Lung (tissue), 12 donors: Measurements from ENCODE around the gene JRKL. TPM values are rescaled to one million over a fixed set of nuclear protein-coding genes. Genes with fewer than 3 reads are reported as not detected.

Source experiments
- ATAC-seq: fragments of 200-7000 bp; cut with Tn5 transposase; one replicate; pipeline ENCODE4 v1.9.1; 2020; ENCODE audit warnings: moderate number of reproducible peaks; ENCODE audit not compliant: insufficient read depth, low FRiP score
- DNase-seq, 3 donors: peaks; one replicate each; pipeline ENCODE4 v3.0.0-alpha.2; 2013 to 2017
- H3K27ac ChIP-seq, 2 donors: one replicate each; pipeline ENCODE4 v1.5.1; 2013; ENCODE audit warnings: mild to moderate bottlenecking in 2 of 2, moderate library complexity in 2 of 2, control low read depth in 1 of 2, inconsistent platforms in 1 of 2, low read depth in 1 of 2, low read length in 1 of 2
- H3K27me3 ChIP-seq, 3 donors: one replicate each; pipeline ENCODE4 v1.5.1; 2013; ENCODE audit warnings: low read length in 2 of 3; ENCODE audit not compliant: control insufficient read depth in 3 of 3, insufficient read depth in 3 of 3
- H3K36me3 ChIP-seq, 4 donors: one replicate each; pipeline ENCODE4 v1.5.1; 2013; ENCODE audit warnings: low read length in 4 of 4, mild to moderate bottlenecking in 1 of 4, moderate library complexity in 1 of 4; ENCODE audit not compliant: control insufficient read depth in 4 of 4, insufficient read depth in 4 of 4
- H3K4me1 ChIP-seq, 5 donors: one replicate each; pipeline ENCODE4 v1.5.1; 2013; ENCODE audit warnings: low read length in 5 of 5, mild to moderate bottlenecking in 2 of 5, moderate library complexity in 1 of 5; ENCODE audit not compliant: control insufficient read depth in 5 of 5, insufficient read depth in 5 of 5
- H3K4me3 ChIP-seq: one replicate; pipeline ENCODE4 v1.5.1; 2013; ENCODE audit warnings: mild to moderate bottlenecking, control low read depth, moderate library complexity
- H3K9ac ChIP-seq, 2 donors: one replicate each; pipeline ENCODE4 v1.5.1; 2013; ENCODE audit warnings: low read length in 2 of 2, control low read depth in 1 of 2; ENCODE audit not compliant: insufficient read depth in 1 of 2
- H3K9me3 ChIP-seq, 4 donors: one replicate each; pipeline ENCODE4 v1.5.1; 2013; ENCODE audit warnings: low read length in 3 of 4, mild to moderate bottlenecking in 1 of 4, moderate library complexity in 1 of 4; ENCODE audit not compliant: control insufficient read depth in 4 of 4, insufficient read depth in 3 of 4
- CTCF ChIP-seq: IDR thresholded peaks from 2 replicates; pipeline ENCODE4 v1.5.1; 2012; ENCODE audit warnings: mild to moderate bottlenecking; ENCODE audit errors: control extremely low read depth, extremely low read depth
- WGBS, 2 donors: extraction: QIAGEN DNeasy Blood & Tissue Kit; methylation state at CpG; one replicate each; pipeline ENCODE4 v1.1.7; 2013; 5-methylcytosine and 5-hydroxymethylcytosine counted together
- polyA plus RNA-seq, 2 donors: library from polyadenylated mRNA; stranded (reverse); fragments of 200-250 nt; gene quantifications; one replicate each; pipeline ENCODE4 v1.2.1, GENCODE V29; 2013
- total RNA-seq, 2 donors: library from RNA; depleted of rRNA in 1 of 2; stranded (reverse); fragments of >200 nt in 1 of 2; gene quantifications; one replicate each; pipeline ENCODE4 v1.2.1, GENCODE V29; 2014 to 2021
- donor health status: control.
- donor health status: control.
- donor health status: Bipolar disorder and iron deficiency.
- donor health status: healthy.
- donor health status: DM: yes; HTN: yes; CAD: no.

The JRKL gene
- total and polyA plus RNA-seq, 4 donors = 5.1 to 20.2 (median 8.0) TPM

- DNase-seq (no peak), ATAC-seq (no peak)
- Histone ChIP-seq H3K9ac (no peak overlapping the region), H3K27me3 (no peaks in the 10 kb centered on the region), H3K36me3 (peaks cover 2 to 16% (median 8%) of the 10 kb centered on the region in 4 donors), H3K27ac (no peak overlapping the region), H3K4me3 (no peak overlapping the region), H3K9me3 (no peaks in the 10 kb centered on the region), H3K4me1 (peaks cover 0 to 14% (median 0%) of the 10 kb centered on the region in 5 donors)
- no peak for TF ChIP-seq CTCF
- WGBS, 2 donors = 63 to 72% methylated on average over 3 of the region's 3 CpGs
Measured at GRCh38 chr11:96384156-96384555, 5.7 kb upstream of the JRKL start.

GRCh38 chr11:96385187-96385586 is 4.6 kb upstream of the JRKL start:
- ATAC-seq (no peak), DNase-seq (no peak)
- TF ChIP-seq CTCF = no peak
- Histone ChIP-seq H3K4me3 (no peak overlapping the region), H3K9ac (no peak overlapping the region), H3K4me1 (peaks cover 0 to 14% (median 0%) of the 10 kb centered on the region in 5 donors), H3K36me3 (peaks cover 2 to 11% (median 8%) of the 10 kb centered on the region in 4 donors), H3K9me3 (no peaks in the 10 kb centered on the region), H3K27ac (no peak overlapping the region), H3K27me3 (no peaks in the 10 kb centered on the region)
- WGBS, 2 donors = 87 to 96% methylated on average over 2 of the region's 2 CpGs

GRCh38 chr11:96388891-96389719 is 708 bp upstream of the JRKL start:
- WGBS, 2 donors = 0% methylated on average over 28 to 30 of the region's 30 CpGs
- Histone ChIP-seq H3K27me3 (no peaks in the 10 kb centered on the region), H3K9me3 (no peaks in the 10 kb centered on the region), H3K4me1 (peaks cover 0 to 14% (median 4%) of the 10 kb centered on the region in 5 donors), H3K9ac (peak overlapping the region; percentile 79 to 80), H3K36me3 (peaks cover 0 to 9% (median 0%) of the 10 kb centered on the region in 4 donors), H3K4me3 (peak overlapping the region; percentile 73), H3K27ac (peak overlapping the region; percentile 85 to 94)
- peak; percentile 81 to 87 (median 86) for DNase-seq
- no peak for TF ChIP-seq CTCF
- ATAC-seq = peak; percentile 35
